MM.1S (cell line): ENCODE measurements around the gene MCTS1.

Experiments
- DNase-seq: peaks from one replicate; pipeline ENCODE4 v3.0.0-alpha.2; 2015
- H2AFZ ChIP-seq: fragments of 300-600 bp; sonication (generic); 2 replicates; pipeline ENCODE4 v1.6.0; 2016; ENCODE audit warnings: antibody characterized with exemption, low read length
- H3F3A ChIP-seq: fragments of 300-600 bp; sonication (generic); 2 replicates; pipeline ENCODE4 v1.6.1; 2016; ENCODE audit warnings: mild to moderate bottlenecking, antibody characterized with exemption, low read length, moderate library complexity, mixed read lengths; ENCODE audit not compliant: insufficient read depth
- H3K27ac ChIP-seq: fragments of 300-600 bp; sonication (generic); 2 replicates; pipeline ENCODE4 v1.5.1; 2016; ENCODE audit warnings: mild to moderate bottlenecking, low read length
- H3K27me3 ChIP-seq: fragments of 300-600 bp; sonication (generic); replicated peaks from 2 replicates; pipeline ENCODE4 v1.6.0; 2016; ENCODE audit warnings: low read length; ENCODE audit not compliant: insufficient read depth
- H3K36me3 ChIP-seq: fragments of 300-600 bp; sonication (generic); replicated peaks from 2 replicates; pipeline ENCODE4 v1.6.1; 2016; ENCODE audit warnings: mild to moderate bottlenecking, low read length, mixed read lengths; ENCODE audit not compliant: insufficient read depth
- H3K4me1 ChIP-seq: fragments of 300-600 bp; sonication (generic); 2 replicates; pipeline ENCODE4 v1.6.1; 2016; ENCODE audit warnings: low read length, mixed read lengths
- H3K4me2 ChIP-seq: fragments of 300-600 bp; sonication (generic); 2 replicates; pipeline ENCODE4 v1.6.0; 2016; ENCODE audit warnings: low read depth, low read length
- H3K4me3 ChIP-seq: fragments of 300-600 bp; sonication (generic); 2 replicates; pipeline ENCODE4 v1.5.1; 2016; ENCODE audit warnings: low read length, mixed read lengths
- H3K79me2 ChIP-seq: fragments of 300-600 bp; sonication (generic); 2 replicates; pipeline ENCODE4 v1.6.1; 2016; ENCODE audit warnings: mixed run types, low read length, mixed read lengths
- H3K9ac ChIP-seq: fragments of 300-600 bp; sonication (generic); 2 replicates; pipeline ENCODE4 v1.6.1; 2016; ENCODE audit warnings: low read length, mixed read lengths
- H3K9me2 ChIP-seq: fragments of 300-600 bp; sonication (generic); replicated peaks from 2 replicates; pipeline ENCODE4 v1.6.1; 2016; ENCODE audit warnings: mild to moderate bottlenecking, low read length, mixed read lengths; ENCODE audit not compliant: insufficient read depth
- H3K9me3 ChIP-seq: fragments of 300-600 bp; sonication (generic); replicated peaks from 2 replicates; pipeline ENCODE4 v1.6.1; 2016; ENCODE audit warnings: mild to moderate bottlenecking, low read length, mixed read lengths; ENCODE audit not compliant: insufficient read depth
- H4K20me1 ChIP-seq: fragments of 300-600 bp; sonication (generic); 2 replicates; pipeline ENCODE4 v1.6.1; 2016; ENCODE audit warnings: mild to moderate bottlenecking, low read length, moderate library complexity, mixed read lengths; ENCODE audit not compliant: insufficient read depth
- CTCF ChIP-seq: fragments of 300-600 bp; sonication (generic); IDR thresholded peaks from 2 replicates; pipeline ENCODE4 v1.5.1; 2016; ENCODE audit warnings: antibody characterized with exemption, low read length, mixed read lengths
- EZH2 ChIP-seq: fragments of 300-600 bp; sonication (generic); optimal IDR thresholded peaks from 2 replicates; pipeline ENCODE3; 2017; ENCODE audit warnings: low read depth, mild to moderate bottlenecking, antibody characterized with exemption, low read length, mixed read lengths
- EZH2phosphoT487 ChIP-seq: fragments of 300-600 bp; sonication (generic); IDR thresholded peaks from 2 replicates; pipeline ENCODE4 v1.6.1; 2018; ENCODE audit warnings: antibody characterized with exemption, low read length

Gene MCTS1

GRCh38 chrX:120560842-120561633 is 42.9 kb upstream of the MCTS1 start, which contains the start of gene CUL4B:
CUL4B (minus strand) TSS chrX:120560962; CDS start chrX:120560638, 324 bp downstream.
- no peaks in the 10 kb centered on the region for H3K9me3 ChIP-seq
- no peaks in the 10 kb centered on the region for H3K36me3 ChIP-seq
- H3K27ac ChIP-seq: peak within 1 kb of the TSS; percentile 88
- H3F3A ChIP-seq: peaks cover 17% of the 10 kb centered on the region
- no peaks in the 10 kb centered on the region for H3K9me2 ChIP-seq
- peaks cover 39% of the 10 kb centered on the region for H3K79me2 ChIP-seq
- H3K4me2 ChIP-seq: peak within 1 kb of the TSS; percentile 74
- DNase-seq: peak; percentile 92
- TF ChIP-seq EZH2phosphoT487 (no peak), CTCF (no peak), EZH2 (no peak)
- H3K4me1 ChIP-seq: 0 out of 2 replicates have a peak, but pooled peaks cover 3% of the 10 kb centered on the region
- peak within 1 kb of the TSS; percentile 67 for H2AFZ ChIP-seq
- no peaks in the 10 kb centered on the region for H3K27me3 ChIP-seq
- peak within 1 kb of the TSS; percentile 93 for H3K9ac ChIP-seq
- peak within 1 kb of the TSS; percentile 80 for H3K4me3 ChIP-seq
- no peaks in the 10 kb centered on the region for H4K20me1 ChIP-seq

DNA sequence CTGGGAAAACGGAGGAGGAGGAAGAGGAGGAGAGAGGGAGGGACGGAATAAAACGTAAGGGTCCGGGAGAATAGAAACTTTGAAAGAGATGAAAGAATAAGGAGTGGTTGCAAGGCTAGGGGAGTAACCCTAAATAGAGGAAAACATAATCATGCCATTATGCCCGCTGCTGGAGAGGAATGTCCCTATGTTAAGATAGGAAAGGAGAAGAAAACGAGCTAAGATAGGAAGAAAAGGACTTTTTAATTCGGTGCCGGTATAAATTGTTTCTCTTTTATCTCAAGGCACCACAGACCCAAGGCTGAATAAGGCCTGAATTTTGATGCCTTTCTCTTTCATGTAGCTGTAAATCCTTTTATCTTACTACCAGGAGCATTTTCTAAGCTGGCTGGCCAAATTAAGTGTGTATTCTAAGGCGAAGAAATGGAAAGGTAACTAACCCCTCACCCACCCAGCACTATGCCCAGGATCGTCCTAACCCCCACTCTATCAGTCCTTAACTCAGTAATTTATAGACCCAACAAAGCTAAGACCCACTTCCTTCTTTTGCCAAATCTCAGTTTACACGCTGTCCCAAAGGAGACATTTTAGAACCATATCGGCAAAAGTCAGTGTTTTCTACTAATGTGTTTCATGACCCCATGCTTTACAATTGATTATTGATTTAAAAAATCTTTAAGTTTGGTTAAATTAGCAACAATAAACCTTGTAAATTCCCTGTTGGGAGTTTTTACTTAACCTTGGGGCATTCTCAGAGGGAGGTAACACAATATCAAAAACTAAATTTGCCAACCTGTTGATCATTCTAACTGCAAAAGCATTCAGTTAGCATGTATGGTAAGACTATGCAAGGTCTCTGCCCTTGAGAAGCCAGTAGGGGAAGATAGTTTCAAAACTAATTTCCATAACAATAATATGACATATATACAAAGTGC is 42.0 kb upstream of the MCTS1 start:
- Histone ChIP-seq H3F3A (peaks cover 17% of the 10 kb centered on the region), H2AFZ (peak overlapping the region; percentile 67), H3K27ac (peak overlapping the region; percentile 43; the same call in 1 of the 2 replicates), H3K4me3 (peak overlapping the region; percentile 80), H3K9me3 (no peaks in the 10 kb centered on the region), H3K79me2 (peaks cover 33% of the 10 kb centered on the region), H3K27me3 (no peaks in the 10 kb centered on the region), H3K4me1 (0 out of 2 replicates have a peak, but pooled peaks cover 3% of the 10 kb centered on the region), H3K9ac (peak overlapping the region; percentile 67; the same call in 1 of the 2 replicates), H4K20me1 (no peaks in the 10 kb centered on the region), H3K36me3 (no peaks in the 10 kb centered on the region), H3K4me2 (peak overlapping the region; percentile 74), H3K9me2 (no peaks in the 10 kb centered on the region)
- TF ChIP-seq EZH2phosphoT487: no peak
- no peak for TF ChIP-seq CTCF
- TF ChIP-seq EZH2: no peak
- no peak for DNase-seq

DNA sequence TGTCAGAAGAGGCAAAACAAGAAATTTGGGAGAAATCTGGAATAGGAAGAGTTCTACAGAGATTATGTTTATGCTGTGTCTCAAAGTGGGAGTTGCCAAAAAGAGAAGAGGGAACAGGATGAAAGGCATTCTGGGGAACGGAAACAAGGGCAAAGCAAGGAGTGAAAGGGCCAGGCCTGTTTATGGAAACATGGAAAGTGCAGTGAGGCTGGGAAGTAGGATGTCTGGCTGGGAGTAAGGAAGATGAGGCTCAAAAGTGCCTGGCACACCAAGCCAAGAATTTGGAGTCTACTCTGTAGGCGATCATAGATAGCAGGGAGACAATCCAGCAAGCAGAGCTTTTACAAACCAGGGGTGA is 41.4 kb upstream of the MCTS1 start:
- H4K20me1 ChIP-seq: no peaks in the 10 kb centered on the region

More for the DNA sequence above, 41.4 kb upstream of the MCTS1 start:
- peaks cover 17% of the 10 kb centered on the region for H3F3A ChIP-seq
- no peak for DNase-seq
- no peak overlapping the region for H3K4me3 ChIP-seq
- H3K79me2 ChIP-seq: peaks cover 27% of the 10 kb centered on the region
- no peaks in the 10 kb centered on the region for H3K9me3 ChIP-seq
- 0 out of 2 replicates have a peak, but pooled peaks cover 3% of the 10 kb centered on the region for H3K4me1 ChIP-seq
- no peak overlapping the region for H2AFZ ChIP-seq
- H3K27ac ChIP-seq: no peak overlapping the region
- no peaks in the 10 kb centered on the region for H3K27me3 ChIP-seq
- TF ChIP-seq EZH2phosphoT487 (no peak), CTCF (no peak), EZH2 (no peak)
- H3K36me3 ChIP-seq: no peaks in the 10 kb centered on the region
- H3K9ac ChIP-seq: no peak overlapping the region
- H3K4me2 ChIP-seq: no peak overlapping the region
- H3K9me2 ChIP-seq: no peaks in the 10 kb centered on the region
